GM23338 (cell line): ENCODE results near the gene LYG2. TPM values are rescaled to one million over a fixed set of nuclear protein-coding genes. Genes with fewer than 3 reads are reported as not detected.

Experiments
- ATAC-seq: fragments of 200-7000 bp; cut with Tn5 transposase; 3 replicates; pipeline ENCODE4 v1.9.1; 2020
- DNase-seq: peaks from one replicate; pipeline ENCODE4 v3.0.0-alpha.2; 2015; ENCODE audit warnings: low spot score
- H2AFZ ChIP-seq: fragments of 200-600 bp; sonication (generic); 2 replicates; pipeline ENCODE4 v1.8.0; 2016; ENCODE audit warnings: antibody characterized with exemption, mild to moderate bottlenecking, moderate library complexity
- H3F3A ChIP-seq: fragments of 200-600 bp; sonication (generic); replicated peaks from 2 replicates; pipeline ENCODE4 v1.8.0; 2017; ENCODE audit warnings: antibody characterized with exemption, mixed run types, low read depth
- H3K27ac ChIP-seq: fragments of 200-600 bp; sonication (generic); 2 replicates; pipeline ENCODE4 v1.6.1; 2016; ENCODE audit warnings: low read depth
- H3K27me3 ChIP-seq: fragments of 200-600 bp; sonication (generic); 2 replicates; pipeline ENCODE4 v1.8.0; 2016; ENCODE audit warnings: mild to moderate bottlenecking, mixed run types, moderate library complexity; ENCODE audit not compliant: insufficient read depth
- H3K36me3 ChIP-seq: fragments of 200-600 bp; sonication (generic); 2 replicates; pipeline ENCODE4 v1.8.0; 2016; ENCODE audit warnings: mild to moderate bottlenecking; ENCODE audit not compliant: insufficient read depth
- H3K4me1 ChIP-seq: fragments of 200-600 bp; sonication (generic); 2 replicates; pipeline ENCODE4 v1.8.0; 2016; ENCODE audit warnings: mild to moderate bottlenecking, moderate library complexity; ENCODE audit not compliant: insufficient read depth
- H3K4me2 ChIP-seq: fragments of 200-600 bp; sonication (generic); 2 replicates; pipeline ENCODE4 v1.7.1; 2017; ENCODE audit warnings: mixed run types
- H3K4me3 ChIP-seq: fragments of 200-600 bp; sonication (generic); 2 replicates; pipeline ENCODE4 v1.6.1; 2016; ENCODE audit warnings: mixed run types
- H3K79me2 ChIP-seq: fragments of 200-600 bp; sonication (generic); replicated peaks from 2 replicates; pipeline ENCODE4 v1.8.0; 2017; ENCODE audit warnings: mild to moderate bottlenecking; ENCODE audit not compliant: insufficient read depth
- H3K9me2 ChIP-seq: fragments of 200-600 bp; sonication (generic); 2 replicates; pipeline ENCODE4 v1.8.0; 2017; ENCODE audit not compliant: insufficient read depth
- H4K20me1 ChIP-seq: fragments of 200-600 bp; sonication (generic); replicated peaks from 2 replicates; pipeline ENCODE4 v1.8.0; 2017; ENCODE audit warnings: mild to moderate bottlenecking; ENCODE audit not compliant: insufficient read depth
- H3K27ac Mint-ChIP-seq: 2 replicates; pipeline ENCODE4 v1.8.0; 2020; ENCODE audit warnings: inconsistent platforms, mild to moderate bottlenecking, moderate library complexity, mixed read lengths
- H3K27me3 Mint-ChIP-seq: 3 replicates; pipeline ENCODE4 v1.8.0; 2022; ENCODE audit warnings: low read depth, mild to moderate bottlenecking, moderate library complexity, mixed read lengths, inconsistent platforms; ENCODE audit not compliant: insufficient read depth, poor library complexity
- H3K36me3 Mint-ChIP-seq: 3 replicates; pipeline ENCODE4 v1.8.0; 2021; ENCODE audit warnings: low read depth, mild to moderate bottlenecking, inconsistent platforms, moderate library complexity, mixed read lengths
- H3K4me1 Mint-ChIP-seq: 3 replicates; pipeline ENCODE4 v1.8.0; 2020; ENCODE audit warnings: mild to moderate bottlenecking, inconsistent platforms, mixed read lengths
- H3K4me3 Mint-ChIP-seq: 3 replicates; pipeline ENCODE4 v1.8.0; 2021; ENCODE audit warnings: moderate library complexity, mild to moderate bottlenecking, inconsistent platforms, mixed read lengths
- H3K9me3 Mint-ChIP-seq: 3 replicates; pipeline ENCODE4 v1.8.0; 2020; ENCODE audit warnings: moderate library complexity, mild to moderate bottlenecking, inconsistent platforms, mixed read lengths
- CREB1 ChIP-seq: fragments of 250-450 bp; sonication (Bioruptor Pico); IDR thresholded peaks from 2 replicates; pipeline ENCODE4 v1.5.0; 2020; ENCODE audit warnings: low read depth, mild to moderate bottlenecking, moderate library complexity
- CTCF ChIP-seq, 2 experiments: fragments of 200-600 bp in 1 of 2; sonication (generic) in 1 of 2; conservative IDR thresholded peaks; 2 replicates each; pipeline versions ENCODE4 v1.5.1 to v1.6.1; 2016 to 2017; ENCODE audit warnings: antibody characterized with exemption in 2 of 2, low read depth in 2 of 2, mild to moderate bottlenecking in 2 of 2, moderate library complexity in 1 of 2
- EZH2 ChIP-seq: fragments of 200-600 bp; sonication (generic); IDR thresholded peaks from one replicate; pipeline ENCODE4 v1.8.0; 2017; ENCODE audit warnings: antibody characterized with exemption, mild to moderate bottlenecking, low read depth; ENCODE audit not compliant: unreplicated experiment
- EZH2phosphoT487 ChIP-seq: fragments of 200-600 bp; sonication (generic); IDR thresholded peaks from one replicate; pipeline ENCODE4 v1.8.1; 2018; ENCODE audit warnings: antibody characterized with exemption; ENCODE audit not compliant: unreplicated experiment
- JUNB ChIP-seq: IDR thresholded peaks from one replicate; pipeline ENCODE4 v1.6.1; 2016; ENCODE audit warnings: antibody characterized with exemption; ENCODE audit not compliant: unreplicated experiment
- NANOG ChIP-seq: IDR thresholded peaks from 2 replicates; pipeline ENCODE4 v1.6.1; 2016; ENCODE audit warnings: antibody characterized with exemption, borderline replicate concordance
- STAT1 ChIP-seq: IDR thresholded peaks from one replicate; pipeline ENCODE4 v1.6.1; 2016; ENCODE audit warnings: antibody characterized with exemption; ENCODE audit not compliant: unreplicated experiment
- ZNF114 ChIP-seq: fragments of 250-450 bp; sonication (Bioruptor Pico); IDR thresholded peaks from 2 replicates; pipeline ENCODE4 v1.5.0; 2020; ENCODE audit warnings: mild to moderate bottlenecking, moderate library complexity
- ZNF331 ChIP-seq: fragments of 250-450 bp; sonication (Bioruptor Pico); IDR thresholded peaks from 2 replicates; pipeline ENCODE4 v1.5.0; 2020; ENCODE audit warnings: low read depth, mild to moderate bottlenecking, moderate library complexity
- ZNF462 ChIP-seq: fragments of 250-450 bp; sonication (Bioruptor Pico); IDR thresholded peaks from 2 replicates; pipeline ENCODE4 v1.5.0; 2020; ENCODE audit warnings: mild to moderate bottlenecking, moderate library complexity
- polyA plus RNA-seq: library from polyadenylated mRNA; unstranded; fragments of >200 nt; fragmentation: Nextera tagmentation; extraction: Ambion mirVana; gene quantifications from 2 replicates; pipeline ENCODE4 v1.2.1, GENCODE V29; 2016
- total RNA-seq: library from RNA; depleted of rRNA; stranded (reverse); fragments of >200 nt; shearing (Covaris generic); gene quantifications from 2 replicates; pipeline ENCODE4 v1.2.3, GENCODE V29; 2014
- TF ChIP-seq, protein P1 (sequence below): IDR thresholded peaks from 2 replicates; pipeline ENCODE4 v1.6.1; 2016; ENCODE audit warnings: antibody characterized with exemption

LYG2 gene
- total and polyA plus RNA-seq, 2 experiments from 2014 or later, result 0.99 TPM; not detected in 1

GRCh38 chr2:99297994-99298393, 42.5 kb upstream of the LYG2 start (continued):
- TF ChIP-seq ZNF462 (CRISPR knock-in tag) (no peak), EZH2phosphoT487 (no peak), EZH2 (no peak), STAT1 (no peak), CTCF (conservative IDR thresholded peaks at IDR 0.05; ENCODE audit: low read depth in 2 of 2) (no peak), ZNF331 (CRISPR knock-in tag) (no peak), NANOG (no peak)

- peaks cover 4% of the 10 kb centered on the region; the same call in 1 of the 3 replicates for H3K9me3 Mint-ChIP-seq
- H3K4me3 Mint-ChIP-seq, result no peak overlapping the region
- Histone ChIP-seq H3K27ac (no peak overlapping the region), H3F3A (no peaks in the 10 kb centered on the region), H3K36me3 (no peaks in the 10 kb centered on the region), H3K4me2 (no peak overlapping the region), H3K4me3 (no peak overlapping the region), H3K79me2 (no peaks in the 10 kb centered on the region), H3K9me2 (no peaks in the 10 kb centered on the region), H3K4me1 (peaks cover 12% of the 10 kb centered on the region; the same call in 1 of the 2 replicates), H2AFZ (no peak overlapping the region), H3K27me3 (no peaks in the 10 kb centered on the region), H4K20me1 (no peaks in the 10 kb centered on the region)
- peaks cover 15% of the 10 kb centered on the region for H3K4me1 Mint-ChIP-seq
- peaks cover 1% of the 10 kb centered on the region; the same call in 2 of the 3 replicates for H3K36me3 Mint-ChIP-seq
- DNase-seq, result no peak
- no peak for ATAC-seq
- H3K27me3 Mint-ChIP-seq, result peaks cover 3% of the 10 kb centered on the region
- no peak overlapping the region for H3K27ac Mint-ChIP-seq
- TF ChIP-seq EZH2phosphoT487 (no peak), JUNB (no peak), CREB1 (CRISPR knock-in tag) (no peak), ZNF331 (CRISPR knock-in tag) (no peak), CTCF (conservative IDR thresholded peaks at IDR 0.05; ENCODE audit: low read depth in 2 of 2) (no peak), STAT1 (no peak), ZNF114 (no peak), NANOG (no peak)
- TF ChIP-seq, protein P1, sequence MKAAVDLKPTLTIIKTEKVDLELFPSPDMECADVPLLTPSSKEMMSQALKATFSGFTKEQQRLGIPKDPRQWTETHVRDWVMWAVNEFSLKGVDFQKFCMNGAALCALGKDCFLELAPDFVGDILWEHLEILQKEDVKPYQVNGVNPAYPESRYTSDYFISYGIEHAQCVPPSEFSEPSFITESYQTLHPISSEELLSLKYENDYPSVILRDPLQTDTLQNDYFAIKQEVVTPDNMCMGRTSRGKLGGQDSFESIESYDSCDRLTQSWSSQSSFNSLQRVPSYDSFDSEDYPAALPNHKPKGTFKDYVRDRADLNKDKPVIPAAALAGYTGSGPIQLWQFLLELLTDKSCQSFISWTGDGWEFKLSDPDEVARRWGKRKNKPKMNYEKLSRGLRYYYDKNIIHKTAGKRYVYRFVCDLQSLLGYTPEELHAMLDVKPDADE, result no peak
Observed at GRCh38 chr2:99285526-99285925, 30.1 kb upstream of the LYG2 start.
